Chondrocyte (in vitro differentiated cells): Measurements from ENCODE around the gene UBQLN1. TPM values are rescaled to one million over a fixed set of nuclear protein-coding genes. Genes with fewer than 3 reads are reported as not detected.
"Not testable (repeated sequence)": the region's sequence is repeated elsewhere in the genome, so short reads cannot be mapped to it uniquely, and the experiment has no call there.

Experiments used
- DNase-seq: peaks from one replicate; pipeline ENCODE4 v3.0.0; 2021; ENCODE audit warnings: mixed read lengths, low spot score
- H3K27ac Mint-ChIP-seq: one replicate; pipeline ENCODE4 v1.8.0; 2021; ENCODE audit warnings: mild to moderate bottlenecking, moderate library complexity, mixed read lengths; ENCODE audit not compliant: unreplicated experiment
- H3K27me3 Mint-ChIP-seq: 2 replicates; pipeline ENCODE4 v1.8.0; 2021; ENCODE audit warnings: low read depth, mixed read lengths
- H3K36me3 Mint-ChIP-seq: 2 replicates; pipeline ENCODE4 v1.8.0; 2021; ENCODE audit warnings: low read depth, mixed read lengths
- H3K4me1 Mint-ChIP-seq: 2 replicates; pipeline ENCODE4 v1.8.0; 2021; ENCODE audit warnings: low read depth, mild to moderate bottlenecking, mixed read lengths
- H3K4me3 Mint-ChIP-seq: one replicate; pipeline ENCODE4 v1.8.0; 2021; ENCODE audit warnings: mild to moderate bottlenecking, moderate library complexity, mixed read lengths; ENCODE audit not compliant: unreplicated experiment
- H3K9me3 Mint-ChIP-seq: 2 replicates; pipeline ENCODE4 v1.8.0; 2021; ENCODE audit warnings: low read depth, mixed read lengths
- CTCF ChIP-seq: fragments of 200-600 bp; sonication (generic); IDR thresholded peaks from 2 replicates; pipeline ENCODE4 v1.5.0; 2021; ENCODE audit warnings: antibody characterized with exemption, mild to moderate bottlenecking, moderate library complexity
- total RNA-seq: library from RNA; stranded (reverse); gene quantifications from 3 replicates; pipeline ENCODE4 v1.2.1, GENCODE V29; 2021

UBQLN1 gene
- total RNA-seq, 1 donor from 2014 or later, result 83.4 TPM

GRCh38 chr9:83622433-83622938 is 85.3 kb downstream of the UBQLN1 start:
- Mint-ChIP-seq H3K27me3 (no peaks in the 10 kb centered on the region), H3K4me1 (peaks cover 18% of the 10 kb centered on the region), H3K4me3 (peak overlapping the region; percentile 86), H3K9me3 (no peaks in the 10 kb centered on the region), H3K27ac (peak overlapping the region; percentile 78), H3K36me3 (no peaks in the 10 kb centered on the region)
- no peak for TF ChIP-seq CTCF
- DNase-seq, result no peak

- H3K4me1 Mint-ChIP-seq, result peaks cover 18% of the 10 kb centered on the region
- DNase-seq, result no peak
- H3K27me3 Mint-ChIP-seq, result no peaks in the 10 kb centered on the region
- no peaks in the 10 kb centered on the region for H3K9me3 Mint-ChIP-seq
- peak; percentile 83 for TF ChIP-seq CTCF
- H3K4me3 Mint-ChIP-seq, result peak overlapping the region; percentile 10
- H3K36me3 Mint-ChIP-seq, result no peaks in the 10 kb centered on the region
- no peak overlapping the region for H3K27ac Mint-ChIP-seq
Observed at GRCh38 chr9:83620841-83621636, 86.7 kb downstream of the UBQLN1 start.

- DNase-seq, result no peak
- Mint-ChIP-seq H3K4me3 (no peak overlapping the region), H3K36me3 (no peaks in the 10 kb centered on the region), H3K27ac (no peak overlapping the region), H3K27me3 (no peaks in the 10 kb centered on the region), H3K9me3 (peaks cover 3% of the 10 kb centered on the region), H3K4me1 (peaks cover 3% of the 10 kb centered on the region)
- TF ChIP-seq CTCF, result no peak
Observed at GRCh38 chr9:83617299-83617698, 90.5 kb downstream of the UBQLN1 start.

- not testable (repeated sequence) for H3K27ac Mint-ChIP-seq, H3K4me3 Mint-ChIP-seq, DNase-seq, H3K27me3 Mint-ChIP-seq, H3K36me3 Mint-ChIP-seq, H3K9me3 Mint-ChIP-seq, H3K4me1 Mint-ChIP-seq
Observed at GRCh38 chr9:83613298-83613697, 94.5 kb downstream of the UBQLN1 start.

Other genes with a start within 250 kb of the UBQLN1 start
- 0.48 to 1.3 TPM (median 1.1 TPM) in 3 replicates for gene FRMD3, start 169.6 kb downstream of the UBQLN1 start, total RNA-seq
- 1.8 to 2.3 TPM (median 2.1 TPM) in 3 replicates for gene IDNK, start 84.8 kb downstream of the UBQLN1 start, total RNA-seq
- 1.7 to 2.6 TPM (median 1.9 TPM) in 3 replicates for gene GKAP1, start 109.8 kb upstream of the UBQLN1 start, total RNA-seq
- gene KIF27, start 213.5 kb upstream of the UBQLN1 start, total RNA-seq, result 2.7 to 4.4 TPM (median 3.1 TPM) in 3 replicates